HG03280 (cell line): Measurements from ENCODE around the gene MASP1.

Experiments
- ATAC-seq: cut with Tn5 transposase; IDR thresholded peaks from one replicate; pipeline ENCODE4 v1.9.1; 2021; ENCODE audit warnings: mild to moderate bottlenecking, moderate library complexity; ENCODE audit not compliant: unreplicated experiment

MASP1 gene, protein sequence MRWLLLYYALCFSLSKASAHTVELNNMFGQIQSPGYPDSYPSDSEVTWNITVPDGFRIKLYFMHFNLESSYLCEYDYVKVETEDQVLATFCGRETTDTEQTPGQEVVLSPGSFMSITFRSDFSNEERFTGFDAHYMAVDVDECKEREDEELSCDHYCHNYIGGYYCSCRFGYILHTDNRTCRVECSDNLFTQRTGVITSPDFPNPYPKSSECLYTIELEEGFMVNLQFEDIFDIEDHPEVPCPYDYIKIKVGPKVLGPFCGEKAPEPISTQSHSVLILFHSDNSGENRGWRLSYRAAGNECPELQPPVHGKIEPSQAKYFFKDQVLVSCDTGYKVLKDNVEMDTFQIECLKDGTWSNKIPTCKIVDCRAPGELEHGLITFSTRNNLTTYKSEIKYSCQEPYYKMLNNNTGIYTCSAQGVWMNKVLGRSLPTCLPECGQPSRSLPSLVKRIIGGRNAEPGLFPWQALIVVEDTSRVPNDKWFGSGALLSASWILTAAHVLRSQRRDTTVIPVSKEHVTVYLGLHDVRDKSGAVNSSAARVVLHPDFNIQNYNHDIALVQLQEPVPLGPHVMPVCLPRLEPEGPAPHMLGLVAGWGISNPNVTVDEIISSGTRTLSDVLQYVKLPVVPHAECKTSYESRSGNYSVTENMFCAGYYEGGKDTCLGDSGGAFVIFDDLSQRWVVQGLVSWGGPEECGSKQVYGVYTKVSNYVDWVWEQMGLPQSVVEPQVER

DNA sequence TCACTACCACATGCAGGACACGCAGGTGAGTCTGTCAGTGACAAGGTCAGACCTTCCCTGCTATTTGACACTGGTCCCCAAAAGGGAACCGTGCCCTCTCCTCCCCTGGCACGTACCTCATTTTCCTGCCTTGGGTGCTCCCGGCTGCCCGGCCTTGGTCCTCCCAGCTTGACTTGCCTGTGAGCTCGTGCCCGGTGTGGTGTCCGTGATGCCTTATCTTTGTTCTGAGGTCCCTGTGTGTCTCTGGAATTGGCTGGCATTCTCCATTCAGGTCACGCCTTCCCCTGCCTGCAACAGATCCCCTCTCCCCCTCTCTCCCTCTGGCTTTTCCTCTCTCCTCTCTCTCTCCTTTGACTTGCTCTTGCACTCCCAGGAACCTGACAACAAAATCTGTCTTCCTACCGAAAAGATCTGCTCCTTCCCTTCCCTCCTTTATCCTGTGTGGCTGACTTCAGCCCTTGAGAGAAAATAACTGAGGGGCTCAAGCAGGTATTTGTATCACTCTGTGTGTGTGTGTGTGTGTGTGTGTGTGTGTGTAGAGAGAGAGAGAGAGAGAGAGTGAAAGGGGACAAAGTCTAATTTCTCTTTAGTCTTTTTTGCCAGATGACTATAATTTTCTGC is at the start of gene MASP1:
MASP1 (minus strand) TSS at position 226 of the 621 bp plus-strand sequence; CDS start at position 121, 105 bp downstream.
- ATAC-seq: no peak

DNA sequence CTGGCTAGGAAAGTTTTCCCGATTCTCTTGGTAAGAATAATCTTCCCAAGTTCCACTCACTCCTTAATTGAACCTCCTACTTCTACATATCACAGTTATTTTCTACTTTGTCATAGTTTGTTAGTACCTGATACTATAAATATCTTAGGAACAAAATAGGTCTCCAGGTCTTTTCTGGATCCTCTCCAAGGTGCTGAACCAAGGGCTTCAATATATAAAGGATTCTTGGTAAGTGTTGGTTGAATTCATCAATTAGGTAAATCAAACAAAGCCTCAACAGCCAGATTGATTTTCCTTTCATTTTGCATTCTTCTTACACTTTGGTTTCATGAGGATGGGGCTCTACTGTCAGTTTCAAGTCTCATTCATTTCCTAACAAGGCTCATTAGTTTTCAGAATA is 49.0 kb upstream of the MASP1 start:
- ATAC-seq: no peak

DNA sequence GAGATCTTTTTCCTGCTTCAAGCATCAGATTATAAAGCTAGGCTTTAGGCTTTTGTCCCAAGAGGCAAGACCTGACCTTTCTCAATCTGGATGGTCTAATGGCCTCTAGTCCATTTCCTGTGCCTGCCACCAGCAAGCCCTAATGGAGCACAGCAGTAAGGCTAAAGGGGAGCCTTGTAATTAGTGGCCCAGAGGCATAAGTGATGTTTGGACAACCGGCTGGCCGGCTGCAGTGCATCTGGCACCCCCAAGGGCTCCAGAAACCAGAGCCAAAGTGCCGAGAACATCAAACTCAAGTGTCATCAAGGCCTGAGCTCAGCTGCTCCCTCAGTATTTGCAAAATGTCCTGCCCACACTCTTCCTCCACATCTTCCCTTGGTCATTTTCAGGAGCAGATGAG is 44.8 kb upstream of the MASP1 start:
- no peak for ATAC-seq

DNA sequence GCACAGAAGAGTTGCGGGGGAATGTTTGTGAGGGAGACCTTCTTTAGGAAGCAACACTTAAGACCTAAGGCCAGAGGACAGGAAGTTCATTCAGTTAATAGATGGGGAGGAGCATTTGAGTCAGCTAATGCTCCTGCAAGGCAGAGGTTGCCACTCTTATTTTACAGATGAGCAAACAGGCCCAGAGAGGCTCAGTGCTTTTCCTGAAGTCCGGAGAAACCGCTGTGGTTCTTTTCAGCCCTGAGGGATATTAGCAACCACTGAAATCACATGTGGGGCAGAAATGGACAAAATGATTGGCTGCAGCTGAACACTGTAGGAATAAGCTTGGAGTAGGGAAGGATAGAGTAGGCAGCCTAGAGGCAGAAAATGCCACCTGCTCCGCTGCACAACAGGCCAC is 43.4 kb upstream of the MASP1 start:
- ATAC-seq: no peak

DNA sequence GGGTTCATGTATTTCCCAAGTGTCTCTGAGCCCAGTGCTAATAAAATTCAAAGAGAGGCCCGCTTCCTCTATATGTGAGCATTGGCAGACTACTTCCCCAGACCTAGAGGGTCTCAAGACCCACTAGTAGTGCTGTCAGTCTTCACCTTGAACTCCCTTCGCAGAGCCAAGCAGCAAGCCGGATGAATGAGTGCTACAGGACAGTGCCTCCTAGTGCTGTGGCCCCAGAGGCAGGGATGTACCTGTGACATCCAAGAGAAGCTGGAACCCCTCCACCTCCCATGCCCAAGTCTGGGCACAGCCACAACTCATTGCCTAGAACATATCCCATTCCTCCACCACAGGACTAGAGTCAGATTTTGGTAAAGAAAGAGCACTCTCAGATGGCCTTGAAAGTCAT is 37.2 kb upstream of the MASP1 start:
- ATAC-seq: no peak

DNA sequence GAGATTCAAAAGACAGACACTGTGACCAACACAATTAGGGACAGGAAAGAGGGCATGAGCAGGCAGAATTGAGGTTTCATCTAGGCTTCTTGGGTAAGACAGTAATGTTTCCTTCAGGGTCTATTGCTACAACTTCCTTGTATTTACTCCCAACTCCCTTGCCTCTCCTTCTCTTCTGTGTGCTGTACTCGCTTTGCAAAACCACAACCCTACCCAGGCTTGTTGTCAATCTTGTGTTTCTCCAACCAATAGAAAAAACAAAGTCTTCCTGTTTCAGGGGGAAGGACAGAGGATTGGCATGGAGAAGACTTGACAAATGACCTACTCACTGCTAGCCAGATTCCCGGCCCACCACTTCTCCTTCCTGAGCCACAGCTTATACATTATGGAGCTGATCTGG is 36.3 kb upstream of the MASP1 start:
- no peak for ATAC-seq

DNA sequence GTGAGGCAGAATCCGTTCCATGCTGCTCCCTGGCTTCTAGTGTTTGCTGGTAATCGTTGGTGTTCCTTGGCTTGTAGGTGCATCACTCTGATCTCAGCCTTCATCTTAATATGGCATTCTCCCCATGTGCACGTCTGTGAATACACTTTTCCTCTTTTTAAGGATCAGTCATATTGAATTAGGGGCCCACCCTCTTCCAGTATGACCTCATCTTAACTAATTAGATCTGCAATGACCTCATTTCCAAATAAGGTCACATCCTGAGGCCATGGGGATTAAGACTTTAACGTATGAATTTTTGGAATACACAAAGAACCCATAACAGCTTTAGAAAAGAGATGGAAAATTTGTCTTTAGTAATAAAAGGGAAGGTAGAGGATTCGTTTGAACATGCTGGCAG is 34.1 kb upstream of the MASP1 start:
- ATAC-seq: no peak

DNA sequence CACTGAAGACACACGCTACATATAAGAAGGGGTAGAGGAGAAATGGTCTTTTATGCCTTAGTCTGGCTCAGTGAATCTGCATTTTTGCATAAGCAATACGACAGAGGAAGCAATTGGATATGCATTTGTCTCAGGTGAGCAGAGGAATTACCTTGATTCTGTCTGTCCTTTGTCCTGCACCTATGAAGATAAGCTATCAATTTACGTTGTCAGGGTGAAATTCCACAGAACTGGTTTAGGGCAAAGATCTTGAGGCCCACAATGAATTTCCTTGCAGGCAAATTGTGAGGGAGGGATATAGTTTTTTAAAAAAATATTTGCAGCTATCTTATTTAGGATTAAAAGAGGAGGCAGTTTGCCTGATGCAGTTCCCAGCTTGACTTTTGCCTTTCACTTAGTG is 31.6 kb upstream of the MASP1 start:
- ATAC-seq: no peak

DNA sequence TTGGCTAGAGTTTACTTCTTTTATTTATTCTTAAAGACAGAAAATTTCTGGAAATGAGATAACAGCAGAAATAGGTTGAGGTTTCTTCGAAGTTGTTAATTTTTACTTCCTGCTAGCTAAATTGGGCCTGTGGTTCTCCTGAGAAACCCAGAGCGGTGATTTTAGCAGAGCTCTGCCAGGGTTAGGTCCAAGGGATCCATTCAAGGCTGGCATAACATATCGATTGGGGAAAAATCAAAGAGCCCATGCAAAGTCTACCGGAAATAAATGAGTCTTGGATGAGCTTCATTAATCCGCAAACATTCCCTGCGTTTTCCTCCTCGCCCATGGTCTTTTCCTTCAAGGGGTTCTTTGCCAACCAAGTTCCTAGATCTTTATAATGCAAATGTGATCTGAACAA is 30.8 kb upstream of the MASP1 start:
- no peak for ATAC-seq

DNA sequence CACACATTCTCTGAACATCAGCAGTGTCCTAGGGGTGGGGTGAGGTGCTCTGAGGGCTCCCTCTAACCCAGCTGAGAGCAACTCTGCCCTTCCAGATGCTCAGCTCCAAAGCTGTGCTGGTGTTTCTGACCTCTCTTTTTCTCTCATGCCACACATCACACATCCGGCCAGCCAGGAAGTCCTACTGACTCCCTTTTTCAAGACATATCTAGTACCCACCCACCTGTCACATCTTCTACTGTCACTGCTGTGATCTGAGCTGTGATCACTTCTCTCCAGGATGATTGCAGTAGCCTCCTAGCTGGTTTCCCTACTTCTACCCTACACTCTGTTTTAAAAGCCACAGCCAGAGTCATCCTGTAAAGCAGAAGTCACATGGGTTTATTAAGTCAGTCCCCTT is 30.2 kb upstream of the MASP1 start:
- ATAC-seq: no peak

DNA sequence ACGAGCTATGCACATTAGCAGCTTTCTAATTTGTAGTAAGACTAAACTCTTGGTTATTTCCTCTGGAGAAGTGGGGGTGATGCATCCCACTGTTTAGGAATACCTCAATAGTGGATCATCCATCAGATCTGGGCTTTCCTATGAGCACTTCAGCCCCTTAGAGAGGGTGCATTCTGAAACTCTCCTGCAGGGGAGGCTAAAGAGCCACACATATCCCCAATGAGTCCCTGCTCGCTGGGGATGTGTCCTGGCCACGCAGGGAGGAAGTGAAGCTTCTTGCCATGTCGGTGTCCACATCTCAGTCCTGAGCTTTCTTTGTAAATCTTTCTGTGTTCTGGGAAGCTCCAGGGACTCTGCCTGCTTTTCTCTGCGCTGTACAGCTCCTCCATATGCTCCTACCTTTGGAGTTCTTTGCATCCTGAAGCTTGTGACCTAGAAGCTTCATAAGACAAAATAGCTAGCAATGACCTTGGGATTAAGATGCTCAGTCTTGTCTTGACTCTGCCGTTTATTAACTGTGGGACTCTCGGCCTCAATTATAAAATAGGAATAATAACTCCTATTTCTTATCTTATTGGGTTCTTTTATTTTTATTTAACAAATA is 28.3 kb upstream of the MASP1 start:
- ATAC-seq: peak; percentile 85

DNA sequence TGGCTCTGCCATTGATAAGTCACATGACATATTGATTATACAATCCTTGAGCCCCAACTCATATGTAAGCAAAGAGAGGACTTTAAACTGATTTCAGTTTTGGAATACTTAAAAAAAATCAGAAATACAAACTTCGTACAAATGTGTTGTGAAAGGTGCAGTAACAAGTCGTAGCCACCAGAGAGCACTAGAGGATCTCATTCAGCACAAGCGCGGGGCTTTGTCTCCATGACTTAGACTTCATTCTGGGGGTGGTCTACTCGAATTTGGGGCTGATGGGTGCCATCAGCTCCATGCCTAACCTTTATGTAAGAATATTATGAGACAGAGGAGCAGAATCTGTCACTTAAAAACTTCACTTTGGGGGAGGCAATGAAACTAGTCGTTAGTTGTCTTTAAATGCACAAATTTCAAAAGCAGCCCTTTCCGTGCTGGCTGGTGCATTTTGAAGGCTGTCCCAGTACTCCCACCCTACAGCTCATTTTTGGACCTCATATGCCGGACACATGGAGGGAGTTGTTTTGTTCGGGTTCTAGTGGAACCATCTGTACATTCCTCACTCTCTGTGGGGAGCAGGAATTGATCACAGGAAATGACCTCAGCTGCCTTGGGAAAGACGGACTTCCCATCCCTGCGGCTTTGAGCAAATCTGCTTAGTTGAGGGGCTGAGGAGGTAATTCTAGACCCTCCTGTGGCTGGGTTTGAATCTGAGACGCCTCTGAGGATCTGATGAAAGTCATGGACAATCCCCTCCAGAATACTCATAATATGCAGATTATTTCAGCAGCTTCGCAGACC is 27.5 kb upstream of the MASP1 start:
- ATAC-seq: no peak

DNA sequence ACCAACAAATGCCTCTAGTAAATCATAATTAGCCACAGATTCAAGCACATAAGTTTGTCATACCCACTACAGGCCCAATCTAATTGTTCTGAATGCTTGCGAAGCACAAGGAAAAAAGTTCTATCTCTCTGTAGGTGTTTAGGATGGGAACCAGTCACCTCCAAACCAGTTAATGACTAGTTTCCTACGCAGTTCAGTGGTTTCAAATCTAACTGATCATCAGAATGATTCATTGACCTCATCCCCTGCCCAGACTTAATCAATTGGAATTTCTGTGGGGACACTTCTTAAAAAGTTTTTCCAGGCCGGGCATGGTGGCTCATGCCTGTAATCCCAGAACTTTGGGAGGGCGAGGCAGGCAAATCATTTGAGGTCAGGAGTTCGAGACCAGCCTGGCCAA is 24.3 kb upstream of the MASP1 start:
- ATAC-seq: no peak

DNA sequence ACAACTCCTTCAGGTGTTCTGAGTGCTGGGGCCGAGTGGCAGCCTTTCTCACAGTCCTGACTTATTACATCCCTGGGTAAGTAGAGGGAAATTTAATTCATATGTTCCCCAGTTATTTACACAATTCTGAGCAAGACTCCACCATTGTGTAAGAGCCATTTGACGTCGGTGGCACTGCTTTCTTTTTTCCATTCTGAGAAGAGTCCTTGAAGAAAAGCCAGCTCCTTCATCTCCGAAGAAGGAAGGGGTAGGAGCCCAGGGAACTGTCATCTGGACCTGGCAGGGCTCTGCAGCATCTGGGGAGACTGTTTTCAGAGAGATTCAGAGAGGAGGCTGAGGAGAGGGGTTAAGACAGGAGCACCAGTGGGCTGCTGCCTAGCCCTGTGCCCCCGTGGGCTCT is 22.6 kb upstream of the MASP1 start:
- ATAC-seq: no peak

DNA sequence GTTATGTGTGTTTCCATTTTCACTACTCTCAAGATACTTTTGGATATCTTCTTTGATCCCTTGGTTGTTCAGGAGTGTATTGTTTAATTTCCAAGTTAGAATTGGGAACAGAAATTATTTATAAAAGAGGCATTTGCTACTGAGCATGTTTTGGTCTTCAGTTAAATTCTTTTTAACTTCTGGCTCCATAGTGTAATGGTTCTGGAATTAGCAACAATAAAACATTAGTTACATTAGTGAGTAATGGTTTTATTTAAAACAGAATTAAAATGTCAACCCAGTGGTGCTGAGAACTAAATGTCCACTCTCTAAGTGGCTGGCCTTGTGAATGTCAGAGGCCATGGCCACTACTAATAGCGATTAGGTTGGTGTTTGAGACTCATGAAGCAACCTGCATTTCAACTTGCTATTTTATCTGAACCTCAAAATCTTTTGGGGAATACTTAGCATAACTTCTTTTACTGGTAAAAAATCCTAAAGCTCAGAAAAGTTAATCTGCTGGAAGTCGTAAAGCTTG is 19.5 kb upstream of the MASP1 start:
- ATAC-seq: no peak

DNA sequence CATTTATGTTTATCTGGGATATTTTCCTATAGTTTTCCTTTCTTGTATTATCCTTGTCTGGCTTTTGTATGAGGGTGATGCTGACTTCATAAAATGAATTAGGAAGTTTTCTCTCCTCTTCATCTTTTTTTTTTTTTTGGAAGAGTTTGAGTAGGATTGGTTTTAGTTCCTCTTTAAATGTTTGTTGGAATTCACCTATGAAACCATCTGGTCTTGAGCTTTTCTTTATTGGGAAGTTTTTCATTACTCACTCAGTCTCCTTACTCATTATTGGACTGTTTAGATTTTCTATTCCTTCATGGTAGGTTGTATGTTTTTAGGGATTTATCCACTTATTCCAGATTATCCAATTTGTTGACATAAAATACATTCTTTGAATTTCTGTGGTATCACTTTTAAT is 18.7 kb upstream of the MASP1 start:
- no peak for ATAC-seq

DNA sequence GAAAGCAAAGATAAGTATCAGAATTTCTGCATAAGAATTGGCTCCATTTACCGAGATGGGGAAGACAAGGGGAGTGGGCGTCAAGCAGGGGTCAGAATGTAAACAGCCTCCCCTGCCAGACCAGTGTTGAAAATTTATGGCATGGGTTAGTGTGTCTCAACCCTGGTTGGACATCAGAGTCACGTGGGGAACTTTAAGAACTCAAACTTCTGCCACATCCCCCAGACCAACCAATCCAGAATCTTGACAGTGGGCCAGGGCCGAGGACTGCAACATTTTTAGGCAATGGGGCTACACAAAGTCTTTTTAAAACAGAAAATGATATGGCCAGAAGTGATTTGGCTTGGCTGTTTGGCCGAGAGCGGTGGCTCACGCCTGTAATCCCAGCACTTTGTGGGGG is 14.3 kb upstream of the MASP1 start:
- no peak for ATAC-seq

DNA sequence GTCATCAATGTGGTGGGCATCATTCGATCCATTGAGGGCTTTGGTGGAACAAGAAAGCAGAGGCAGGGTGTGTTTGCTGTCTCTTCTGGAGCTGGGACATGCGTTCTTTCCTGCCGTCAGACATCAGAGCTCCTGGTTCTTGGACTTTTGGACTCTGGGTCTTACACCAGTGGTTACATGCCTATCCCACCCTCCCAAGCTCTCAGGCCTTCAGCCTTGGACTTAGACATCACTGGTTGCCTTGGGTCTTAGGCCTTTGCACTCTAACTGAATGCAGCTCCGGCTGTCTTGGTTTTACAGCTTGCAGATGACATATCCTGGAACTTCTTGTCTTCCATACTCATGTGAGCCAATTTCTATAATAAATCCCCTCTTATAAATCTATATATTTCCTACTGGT is 8.1 kb upstream of the MASP1 start:
- no peak for ATAC-seq

DNA sequence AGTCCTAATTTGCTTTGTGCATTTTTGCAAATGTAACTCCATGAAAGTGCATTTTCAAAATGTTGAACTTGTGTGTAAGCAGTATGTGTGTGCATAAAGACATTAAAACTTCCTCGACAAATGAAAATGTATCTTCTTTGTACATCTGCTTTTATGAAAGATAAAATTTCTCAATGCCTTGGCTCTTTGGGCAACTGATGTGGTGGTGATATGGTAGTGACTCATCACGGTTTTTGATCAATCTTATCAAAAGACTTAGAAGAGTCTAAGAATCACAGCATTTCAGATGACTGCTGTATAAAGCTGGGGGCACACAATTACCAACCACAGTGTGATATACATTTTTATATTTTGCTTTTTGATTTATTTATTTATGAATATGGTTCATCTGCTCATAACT is 5.4 kb upstream of the MASP1 start:
- ATAC-seq: no peak

DNA sequence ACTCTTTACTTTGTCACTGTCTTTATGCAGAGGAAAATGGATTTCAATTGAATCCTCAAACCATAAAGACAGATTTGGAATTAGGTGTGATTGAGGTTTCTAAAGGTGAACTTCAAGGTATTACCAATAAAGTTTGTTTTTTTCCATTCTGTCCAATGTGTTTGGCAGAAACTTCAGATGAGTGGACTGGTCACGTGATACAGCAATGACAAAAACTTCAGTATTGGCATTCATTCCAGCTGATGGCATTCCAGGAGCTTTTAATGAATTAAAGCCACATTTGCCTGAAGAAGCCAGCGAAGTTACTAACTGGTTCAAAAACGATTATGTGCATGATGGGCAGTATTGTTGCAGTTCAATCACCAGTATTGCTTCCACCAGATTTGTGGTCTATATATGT is 4.5 kb upstream of the MASP1 start:
- no peak for ATAC-seq
